GM19372 (cell line): ENCODE data around the gene CCDC8.
"Not testable (repeated sequence)": the region's sequence is repeated elsewhere in the genome, so short reads cannot be mapped to it uniquely, and the experiment has no call there.

Experiments used
- ATAC-seq: cut with Tn5 transposase; IDR thresholded peaks from one replicate; pipeline ENCODE4 v1.9.1; 2021; ENCODE audit warnings: mild to moderate bottlenecking, low read depth, moderate library complexity; ENCODE audit not compliant: unreplicated experiment

The CCDC8 gene

DNA sequence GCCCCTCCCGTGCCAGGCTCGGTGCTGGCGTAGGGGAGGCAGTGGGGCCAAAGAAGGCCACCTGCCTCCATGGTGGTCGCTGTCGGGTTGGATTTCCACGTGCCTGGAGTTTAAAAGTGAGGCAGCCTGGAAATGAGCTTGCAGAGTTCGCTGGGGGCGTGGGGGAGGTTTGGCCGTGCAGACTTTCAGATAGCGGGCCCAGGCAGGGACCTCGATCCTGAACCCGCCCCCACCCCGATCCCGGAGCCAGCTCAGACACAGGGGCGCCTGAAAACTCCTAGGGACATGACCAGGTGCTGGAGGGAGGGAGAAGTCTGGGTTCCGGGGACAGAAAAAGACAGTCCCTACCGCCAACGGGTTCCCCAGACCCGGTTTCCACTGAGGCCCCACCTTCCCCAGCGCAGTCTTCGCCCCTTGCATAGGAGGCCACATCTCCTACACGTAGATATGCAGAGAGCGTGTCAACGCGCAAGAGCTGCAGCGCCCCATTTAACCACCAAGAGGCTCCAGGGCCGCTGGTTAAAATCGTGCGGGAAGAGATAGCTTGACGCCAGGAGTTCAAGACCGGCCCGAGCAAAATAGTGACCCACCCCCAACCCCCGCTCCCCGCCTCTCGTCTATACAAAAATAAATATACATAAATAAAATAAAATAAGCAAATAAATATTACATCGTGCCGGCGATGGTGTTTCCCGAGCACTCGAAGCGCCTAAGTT, 8.5 kb downstream of the CCDC8 start:
- ATAC-seq, result no peak

GRCh38 chr19:46404055-46404752, 9.2 kb downstream of the CCDC8 start:
- ATAC-seq, result no peak

DNA sequence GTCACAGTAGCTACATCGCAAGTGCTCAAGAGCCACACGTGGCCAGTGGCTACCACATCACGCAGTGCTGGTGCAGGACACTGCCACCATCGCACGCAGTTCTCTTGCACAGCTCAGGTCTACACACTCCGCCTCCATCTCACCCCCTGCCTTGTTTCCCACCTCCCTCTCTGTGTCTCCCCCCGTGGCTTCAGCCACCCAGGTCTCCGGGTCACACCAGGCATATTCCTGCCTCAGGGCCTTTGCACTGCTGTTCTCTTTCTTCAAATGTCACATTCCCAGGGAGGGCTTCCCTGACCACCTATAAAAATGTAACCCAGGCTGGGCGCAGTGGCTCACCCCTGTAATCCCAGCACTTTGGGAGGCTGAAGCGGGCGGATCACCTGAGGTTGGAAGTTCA, 10.6 kb downstream of the CCDC8 start:
- ATAC-seq, result no peak

- ATAC-seq, result not testable (repeated sequence)
These were observed 15.4 kb downstream of the CCDC8 start for GRCh38 chr19:46397801-46398479.

- ATAC-seq, result no peak
These were observed 19.0 kb downstream of the CCDC8 start for GRCh38 chr19:46394402-46394797.

GRCh38 chr19:46393456-46394401, 19.6 kb downstream of the CCDC8 start:
- ATAC-seq, result no peak

DNA sequence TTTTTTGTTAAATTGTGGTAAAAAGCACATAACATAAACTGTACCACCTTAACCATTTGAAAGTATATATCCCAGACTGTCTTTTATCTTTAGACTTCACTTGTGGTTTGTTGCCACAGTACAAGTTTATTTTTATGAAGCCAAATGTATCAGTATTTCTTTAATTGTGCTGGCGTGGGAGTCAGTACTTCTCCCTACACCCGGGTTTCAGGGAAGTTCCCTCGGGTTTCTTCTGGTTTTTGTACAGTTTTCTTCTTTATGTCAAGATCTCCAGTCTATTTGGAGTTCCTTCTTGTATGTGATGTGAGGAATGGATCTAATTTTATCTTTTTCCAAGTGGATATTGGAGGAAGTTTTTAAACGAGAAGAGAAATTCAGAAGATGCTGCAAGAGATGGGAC, 20.5 kb downstream of the CCDC8 start:
- no peak for ATAC-seq

DNA sequence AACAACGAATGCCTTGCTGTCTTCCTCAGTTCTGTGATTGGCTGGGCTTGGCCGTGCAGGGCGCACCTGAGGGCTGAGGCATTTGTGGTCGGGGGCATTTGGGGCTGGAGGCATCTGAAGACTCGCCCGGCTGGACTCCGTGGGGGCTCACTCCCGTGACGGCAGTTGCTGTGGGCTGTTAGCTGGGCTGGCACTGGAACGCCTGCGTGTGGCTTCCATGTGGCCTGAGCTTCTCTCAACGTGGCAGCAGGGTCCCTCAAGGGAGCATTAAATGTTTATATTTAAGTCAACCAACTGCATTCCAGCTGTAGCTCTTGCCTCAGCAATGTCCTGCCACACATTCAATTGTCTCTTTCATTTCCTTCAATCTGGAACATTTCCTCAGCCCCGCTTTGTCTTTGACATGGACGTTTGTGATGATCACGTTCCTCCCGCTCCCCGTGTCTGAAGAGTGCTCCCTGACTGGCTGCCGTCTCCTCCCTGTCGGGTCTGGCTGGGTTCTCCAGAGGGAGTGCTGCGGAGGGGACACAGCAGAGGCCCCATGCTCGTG, 21.0 kb downstream of the CCDC8 start:
- no peak for ATAC-seq

GRCh38 chr19:46391296-46392251, 21.8 kb downstream of the CCDC8 start:
- no peak for ATAC-seq

GRCh38 chr19:46390866-46391265, 22.5 kb downstream of the CCDC8 start:
- ATAC-seq, result no peak

GRCh38 chr19:46390121-46390858, 23.1 kb downstream of the CCDC8 start:
- no peak for ATAC-seq

DNA sequence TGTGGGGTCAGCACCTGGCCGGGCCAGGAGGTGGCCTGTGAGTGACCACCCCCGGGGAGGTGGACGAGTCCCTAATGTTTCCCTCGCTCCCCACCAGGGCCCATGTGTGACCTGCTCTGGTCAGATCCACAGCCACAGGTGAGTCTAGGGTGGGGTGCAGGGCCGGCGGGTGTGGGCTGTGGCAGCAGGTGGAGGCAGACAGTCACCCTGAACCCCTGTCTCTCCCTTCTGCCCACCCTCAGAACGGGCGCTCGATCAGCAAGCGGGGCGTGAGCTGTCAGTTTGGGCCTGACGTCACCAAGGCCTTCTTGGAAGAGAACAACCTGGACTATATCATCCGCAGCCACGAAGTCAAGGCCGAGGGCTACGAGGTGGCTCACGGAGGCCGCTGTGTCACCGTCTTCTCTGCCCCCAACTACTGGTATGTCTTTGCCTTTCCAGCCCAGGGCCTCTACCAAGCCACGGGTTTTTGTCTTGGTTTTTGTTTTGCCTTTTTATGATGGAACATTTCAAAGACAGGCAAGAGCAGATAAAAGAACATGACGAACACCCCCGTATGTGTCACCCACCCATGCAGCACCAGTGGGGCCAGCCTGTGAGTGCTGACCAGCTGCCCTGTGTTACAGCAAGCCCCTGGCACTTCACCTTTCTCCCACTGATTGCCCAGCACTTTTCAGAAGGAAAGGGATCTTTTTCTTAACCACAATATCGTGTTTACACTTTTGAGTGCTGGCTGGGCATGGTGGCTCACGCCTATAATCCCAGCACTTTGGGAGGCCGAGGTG, 24.9 kb downstream of the CCDC8 start:
- no peak for ATAC-seq

GRCh38 chr19:46387713-46388130, 25.6 kb downstream of the CCDC8 start:
- no peak for ATAC-seq

- no peak for ATAC-seq
These were observed 26.2 kb downstream of the CCDC8 start for GRCh38 chr19:46386996-46387712.

- ATAC-seq, result no peak
These were observed 27.2 kb downstream of the CCDC8 start for GRCh38 chr19:46386151-46386550.

DNA sequence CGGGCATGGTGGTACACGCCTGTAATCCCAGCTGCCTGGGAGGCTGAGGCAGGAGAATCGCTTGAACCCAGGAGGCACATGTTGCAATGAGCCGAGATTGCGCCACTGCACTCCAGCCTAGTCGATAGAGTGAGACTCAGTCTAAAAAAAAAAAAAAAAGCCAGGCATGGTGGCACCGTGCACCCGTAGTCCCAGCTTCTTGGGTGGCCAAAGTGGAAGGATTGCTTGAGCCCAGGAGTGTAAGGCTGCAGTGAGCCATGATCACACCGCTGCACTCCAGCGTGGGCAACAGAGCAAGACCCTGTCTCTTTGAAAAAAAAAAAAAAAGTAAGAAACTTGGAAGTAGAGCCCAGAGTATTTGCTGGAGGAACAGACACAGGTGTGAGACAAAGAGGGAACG, 27.7 kb downstream of the CCDC8 start:
- no peak for ATAC-seq

- no peak for ATAC-seq
These were observed 29.0 kb downstream of the CCDC8 start for GRCh38 chr19:46384396-46384795.
